DMS 273 (cell line): Measurements from ENCODE around the gene FRMPD4.

Experiments used
- DNase-seq: peaks from one replicate; lab custom pipeline; 2025; ENCODE audit not compliant: unreplicated experiment; lab: John Stamatoyannopoulos, UW

Gene FRMPD4

DNA sequence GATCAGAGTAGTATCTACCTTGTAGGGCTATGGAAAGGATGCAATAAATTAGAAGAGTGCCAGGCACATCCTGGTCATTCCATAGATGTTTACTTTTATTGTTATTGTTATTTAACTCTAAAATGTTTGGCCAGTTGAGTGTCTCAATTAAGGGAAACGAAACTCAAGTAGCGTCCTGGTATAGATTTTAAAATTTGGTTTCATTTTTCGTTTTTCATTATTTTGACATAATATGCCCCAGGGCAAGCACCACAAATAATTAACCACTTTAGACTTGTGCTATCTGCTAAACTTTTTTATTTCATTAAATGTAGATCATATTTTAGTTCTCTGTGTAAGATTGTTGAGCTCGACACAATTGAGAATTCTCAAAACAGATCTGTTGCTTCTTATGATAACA, 473.2 kb downstream of the FRMPD4 start:
- DNase-seq = no peak

DNA sequence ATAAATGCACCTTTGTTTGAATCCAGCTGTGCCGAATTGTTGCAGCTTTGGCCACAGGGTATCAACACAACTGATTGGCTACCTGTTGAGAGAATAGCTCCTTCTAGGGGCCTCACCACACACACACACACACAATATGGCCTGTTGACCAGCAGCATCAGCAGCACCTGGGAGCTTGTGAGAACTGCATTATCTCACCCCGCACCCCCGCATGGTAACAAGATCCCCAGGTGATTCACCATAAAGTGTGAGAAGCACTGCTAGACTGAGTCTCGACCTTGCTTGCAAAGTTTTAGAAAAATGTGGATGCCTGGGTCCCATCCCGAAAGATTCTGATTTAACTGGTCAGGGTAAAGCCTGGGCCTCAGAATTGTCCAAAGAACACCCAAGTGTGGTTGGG, 476.0 kb downstream of the FRMPD4 start:
- no peak for DNase-seq

DNA sequence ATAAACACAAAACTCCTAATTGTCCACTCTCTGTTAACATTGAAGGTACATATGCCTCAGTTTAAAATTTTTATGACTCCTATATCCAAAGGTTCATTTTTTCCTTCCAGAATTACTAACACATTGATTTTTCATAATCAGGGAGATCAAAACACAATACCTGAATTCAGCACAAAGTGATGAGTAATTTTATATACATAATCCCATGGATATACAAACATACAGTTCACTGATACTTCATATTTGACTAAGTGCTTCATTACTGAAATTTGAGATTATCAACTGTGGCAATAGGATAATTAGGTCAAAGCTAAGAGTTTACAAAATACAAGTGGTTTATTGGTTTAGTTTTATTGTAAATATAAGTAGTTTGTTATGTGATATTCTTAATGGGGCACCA, 476.8 kb downstream of the FRMPD4 start:
- DNase-seq = no peak

DNA sequence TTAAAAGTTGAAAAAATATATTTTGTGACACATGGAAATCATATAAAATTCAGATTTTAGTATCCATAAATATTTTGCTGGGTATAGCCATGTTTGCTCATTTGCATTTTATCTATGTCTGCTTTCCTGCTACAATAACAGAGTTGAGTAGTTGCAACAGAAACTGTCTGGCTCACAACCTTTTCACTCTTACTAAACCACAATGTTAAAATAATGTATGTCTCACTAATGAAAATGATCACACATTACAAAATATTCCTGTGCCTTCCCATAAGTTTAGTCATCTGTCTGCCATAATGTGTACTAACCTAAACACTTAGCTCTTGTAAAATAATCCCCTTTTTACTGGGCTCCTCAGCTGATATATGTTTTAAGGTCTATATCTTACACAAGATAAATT, 479.0 kb downstream of the FRMPD4 start:
- DNase-seq = no peak

DNA sequence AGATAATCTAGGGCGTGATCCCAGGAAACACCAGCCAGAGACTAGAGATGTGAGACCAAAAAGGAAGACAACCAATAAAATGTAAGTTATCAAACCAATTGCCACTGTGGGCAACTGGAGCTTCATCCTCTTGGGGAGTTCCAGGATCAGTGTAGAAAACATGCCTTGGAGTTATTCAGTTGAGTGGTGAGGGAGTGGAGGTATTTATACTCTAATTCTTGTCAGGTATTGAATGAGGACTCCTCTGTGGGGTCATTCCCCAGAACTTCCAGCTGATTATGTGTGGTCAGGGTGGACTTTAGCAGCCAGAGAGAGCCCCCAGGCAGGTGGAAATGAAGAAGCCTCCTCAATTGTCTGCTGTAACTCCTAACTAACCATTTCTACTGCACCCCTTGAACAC, 509.0 kb downstream of the FRMPD4 start:
- no peak for DNase-seq

DNA sequence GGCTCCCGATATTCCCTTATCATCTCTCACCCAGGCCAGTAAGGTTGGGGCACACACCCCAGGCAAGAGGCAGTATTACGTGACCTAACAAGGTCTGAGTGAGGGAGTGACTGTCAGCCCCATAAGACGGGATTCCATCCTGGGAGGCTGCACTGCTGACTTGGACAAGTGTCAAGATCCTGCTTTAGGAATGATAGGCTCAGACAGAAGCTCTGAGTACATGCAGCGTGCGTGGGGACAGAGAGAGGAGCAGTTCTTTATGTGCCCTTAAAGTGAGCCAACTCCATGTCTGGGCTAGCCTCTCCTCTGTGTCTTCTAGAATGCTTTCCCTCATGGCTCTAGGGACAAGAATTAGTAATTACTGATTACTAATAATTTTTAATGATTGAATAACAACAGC, 510.7 kb downstream of the FRMPD4 start:
- no peak for DNase-seq

DNA sequence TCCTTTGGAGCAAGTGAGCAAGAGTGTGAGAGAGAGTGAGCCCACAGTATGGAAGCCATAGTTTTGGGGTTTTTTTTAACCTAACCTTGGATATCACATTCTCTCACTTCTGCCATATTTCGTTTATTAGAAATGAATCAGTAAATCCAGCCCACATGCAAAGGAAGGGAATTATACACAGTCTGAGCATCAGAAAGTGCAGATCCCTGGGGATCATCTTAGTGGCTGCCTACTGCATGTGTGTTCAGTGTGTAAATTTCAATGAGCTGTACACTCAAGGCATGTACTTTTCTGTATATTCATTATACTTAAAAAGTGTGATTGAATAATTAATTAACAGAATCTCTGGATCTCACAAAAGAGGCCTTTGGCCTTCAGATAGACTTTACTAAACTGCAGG, 519.2 kb downstream of the FRMPD4 start:
- no peak for DNase-seq

DNA sequence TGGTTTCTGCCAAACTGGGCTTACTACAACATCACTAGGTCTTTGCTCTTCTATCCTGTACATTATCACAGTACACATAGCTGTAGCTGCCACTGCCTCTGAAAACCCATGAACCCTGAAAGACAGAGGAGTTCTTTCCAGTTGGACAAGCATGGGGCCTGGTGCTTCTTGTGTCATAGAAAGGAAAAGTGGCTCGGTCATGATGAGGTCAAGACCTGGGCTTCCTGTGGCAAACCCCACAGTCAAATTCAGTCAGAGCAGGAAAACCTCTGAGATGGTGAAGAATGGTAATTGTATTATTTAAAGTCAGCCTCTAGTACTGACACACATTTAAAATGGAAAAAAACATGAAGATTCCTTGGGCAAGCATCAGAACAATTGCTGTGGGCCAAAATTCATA, 519.6 kb downstream of the FRMPD4 start:
- no peak for DNase-seq

DNA sequence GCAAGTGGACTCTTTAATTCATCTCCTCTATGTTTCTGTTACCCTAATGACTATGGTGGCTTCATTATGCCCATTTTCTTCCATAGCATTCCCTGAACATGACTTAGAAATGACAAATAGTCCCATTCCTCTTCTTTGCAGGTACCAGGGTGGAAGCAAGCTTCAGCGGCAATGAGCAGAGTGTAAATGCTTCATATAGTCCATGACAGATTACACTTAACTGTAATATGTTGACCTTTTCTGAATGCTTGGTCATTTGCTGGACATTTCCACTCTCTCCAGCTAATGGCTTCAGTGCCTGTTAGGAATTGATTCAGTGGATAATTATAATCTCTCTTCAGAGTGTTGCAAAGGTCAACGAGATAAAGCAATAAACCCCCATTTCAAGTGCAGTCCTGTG, 523.2 kb downstream of the FRMPD4 start:
- DNase-seq = no peak

DNA sequence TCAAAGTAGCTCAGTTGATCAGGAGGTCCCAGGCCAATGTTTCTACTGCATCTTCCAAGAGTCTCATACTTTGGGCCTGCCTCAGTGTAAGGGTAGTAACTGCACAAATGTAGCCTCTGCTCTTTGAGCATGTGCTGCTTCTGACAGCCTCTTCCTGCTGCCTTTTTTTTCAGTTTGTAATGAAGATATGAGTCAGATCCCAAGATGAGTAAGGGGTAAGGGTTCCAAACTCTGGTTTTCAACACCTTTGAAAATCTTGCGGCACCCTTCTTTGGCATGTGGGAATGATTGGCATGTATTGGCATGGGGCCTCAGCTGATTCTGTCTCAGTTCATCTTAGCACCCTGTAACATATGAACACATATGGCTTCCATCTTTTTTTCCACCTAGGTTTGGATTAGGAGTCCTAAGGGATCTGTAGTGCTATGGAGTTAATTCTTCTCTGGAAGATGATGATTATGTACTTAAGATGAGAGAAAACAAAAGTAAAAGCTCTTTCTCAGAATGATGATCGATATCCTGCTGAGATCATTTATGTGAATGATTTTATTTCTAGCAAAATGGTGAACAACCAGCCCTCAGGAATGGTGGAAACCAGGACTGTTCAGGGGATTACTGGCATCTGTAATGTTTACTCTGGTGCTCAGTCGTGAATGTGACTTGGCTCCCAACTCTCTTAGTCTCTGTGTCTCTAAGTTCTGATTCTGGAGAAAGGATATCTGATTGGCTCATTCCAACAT, 534.3 kb downstream of the FRMPD4 start:
- DNase-seq = no peak

DNA sequence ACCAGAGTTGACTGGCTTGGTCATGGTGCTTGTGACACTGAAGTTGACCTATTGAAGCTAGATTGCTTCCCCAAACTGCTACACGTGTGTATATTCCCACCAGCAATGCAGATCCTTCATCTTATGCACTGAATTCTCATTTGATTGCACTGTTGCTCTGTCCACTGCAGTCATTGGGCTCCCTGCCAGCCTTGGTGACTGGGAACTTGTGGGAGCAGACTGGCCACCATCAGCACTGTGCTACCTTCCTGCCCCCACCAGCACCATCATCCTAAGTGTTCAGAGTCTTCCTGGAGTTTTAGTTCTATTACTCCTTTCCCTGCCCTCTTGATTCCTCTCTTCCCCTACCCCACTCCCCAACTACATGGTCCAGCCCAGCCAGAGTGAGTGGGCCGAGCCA, 535.2 kb downstream of the FRMPD4 start:
- DNase-seq = no peak

DNA sequence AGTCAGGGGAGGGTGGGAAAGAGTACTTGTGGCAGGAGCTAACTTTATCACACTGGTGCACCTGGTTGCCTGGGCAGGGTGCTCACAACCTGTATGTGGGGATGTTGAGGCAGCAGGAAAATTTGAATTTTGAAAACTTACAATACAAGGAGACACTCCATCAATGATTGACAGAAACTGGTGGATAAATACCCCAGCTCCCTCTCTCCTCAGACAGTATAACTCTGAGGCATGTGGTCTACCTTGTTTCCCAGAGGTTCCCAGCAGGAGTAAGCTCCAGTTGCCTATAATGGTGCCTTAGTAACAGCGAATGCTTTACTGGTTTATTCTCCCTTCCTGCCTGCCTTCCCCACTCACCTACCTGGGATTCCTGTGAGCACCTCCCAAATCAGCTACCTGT, 541.2 kb downstream of the FRMPD4 start:
- no peak for DNase-seq

DNA sequence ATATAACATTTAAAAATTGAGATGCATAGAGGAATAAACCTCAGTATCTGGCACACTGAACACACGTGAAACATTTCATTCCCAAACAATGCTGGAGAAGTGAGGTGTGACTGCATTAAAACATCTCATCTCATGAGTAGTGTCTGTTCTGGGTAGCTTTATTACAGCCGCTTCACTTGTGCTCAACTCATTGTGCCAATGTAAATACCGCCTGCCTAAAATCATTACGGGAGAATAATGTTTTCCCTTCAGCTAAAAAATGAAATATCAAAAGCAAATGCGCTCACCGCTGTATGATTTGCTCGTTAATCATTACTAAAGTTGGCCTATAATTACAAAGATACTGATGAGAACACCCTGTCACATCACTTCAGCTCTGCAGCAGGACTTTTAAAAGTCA, 542.8 kb downstream of the FRMPD4 start:
- DNase-seq = no peak

DNA sequence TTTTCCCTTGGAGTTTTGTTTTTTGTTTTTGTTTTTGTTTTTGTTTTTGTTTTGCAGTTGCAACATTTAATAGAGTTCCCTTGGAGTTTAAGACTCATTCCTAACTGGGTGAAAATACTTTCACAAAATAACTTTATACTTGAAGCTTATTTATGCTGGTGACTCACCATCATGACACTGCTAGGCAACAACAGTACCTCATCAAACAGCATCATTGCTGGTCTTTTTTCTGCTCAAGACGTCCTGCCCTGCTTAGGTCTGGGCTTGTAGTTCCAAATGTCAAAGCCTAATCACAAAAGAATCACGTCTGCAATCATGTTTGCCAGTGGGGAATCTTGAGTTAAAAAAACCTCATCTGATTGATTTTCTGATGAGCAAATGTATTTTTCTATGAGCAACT, 547.3 kb downstream of the FRMPD4 start:
- DNase-seq = no peak

DNA sequence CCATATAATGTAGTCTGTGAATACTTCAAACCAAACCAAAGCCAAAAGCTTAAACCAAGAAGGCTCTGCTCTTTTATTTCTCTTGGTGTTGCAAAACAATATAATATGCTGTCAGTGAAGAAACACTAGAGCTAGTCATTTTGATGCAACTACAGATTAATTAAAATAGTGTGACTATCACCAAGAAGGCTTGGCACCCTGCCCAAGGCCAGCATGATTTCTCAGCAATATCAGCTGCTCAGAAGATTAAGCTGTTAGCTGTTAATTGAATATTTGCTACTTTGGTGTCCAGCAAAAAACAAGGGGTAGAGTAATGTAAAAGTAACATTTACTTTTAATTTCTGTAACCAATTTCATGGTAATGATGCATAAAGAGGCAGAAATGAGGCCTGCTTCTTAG, 548.1 kb downstream of the FRMPD4 start:
- peak; percentile 8 for DNase-seq

DNA sequence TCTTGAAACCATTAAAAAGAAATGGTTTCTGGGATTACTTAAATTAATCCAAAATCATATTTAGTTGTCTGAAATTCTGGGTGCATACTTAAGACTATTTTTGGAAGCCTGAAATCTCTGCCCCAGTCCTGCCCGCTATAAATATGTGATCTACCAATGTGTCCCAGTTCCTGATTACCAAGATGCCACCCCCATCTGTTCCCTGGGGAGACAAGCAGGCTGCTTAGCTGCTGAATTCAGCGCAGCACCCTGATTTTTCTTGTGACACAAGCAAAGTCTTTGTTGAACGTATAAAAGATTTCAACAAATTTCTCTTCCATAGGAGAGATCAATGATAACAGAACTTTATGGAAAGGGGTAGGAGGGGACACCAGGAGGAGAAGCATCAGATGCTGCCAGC, 552.4 kb downstream of the FRMPD4 start:
- no peak for DNase-seq

DNA sequence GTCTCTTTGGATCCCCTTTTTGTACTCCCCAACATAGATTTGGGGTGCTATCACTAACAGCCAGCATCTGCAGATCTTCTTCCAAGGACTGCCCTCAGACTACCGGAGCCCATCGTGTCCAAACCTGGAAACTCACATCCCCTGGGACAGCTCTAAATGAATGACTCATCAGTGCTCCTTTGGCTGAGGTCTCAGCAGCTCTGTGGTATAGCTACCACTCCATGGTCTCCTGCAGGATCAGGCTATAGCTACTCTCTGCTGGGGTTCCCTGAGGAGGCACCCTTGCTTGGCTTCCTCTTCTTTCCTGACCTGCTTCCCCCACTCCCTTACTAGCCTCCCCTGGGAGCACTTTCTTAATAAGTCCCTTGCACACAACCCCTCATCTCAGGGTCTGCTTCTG, 555.5 kb downstream of the FRMPD4 start:
- no peak for DNase-seq

DNA sequence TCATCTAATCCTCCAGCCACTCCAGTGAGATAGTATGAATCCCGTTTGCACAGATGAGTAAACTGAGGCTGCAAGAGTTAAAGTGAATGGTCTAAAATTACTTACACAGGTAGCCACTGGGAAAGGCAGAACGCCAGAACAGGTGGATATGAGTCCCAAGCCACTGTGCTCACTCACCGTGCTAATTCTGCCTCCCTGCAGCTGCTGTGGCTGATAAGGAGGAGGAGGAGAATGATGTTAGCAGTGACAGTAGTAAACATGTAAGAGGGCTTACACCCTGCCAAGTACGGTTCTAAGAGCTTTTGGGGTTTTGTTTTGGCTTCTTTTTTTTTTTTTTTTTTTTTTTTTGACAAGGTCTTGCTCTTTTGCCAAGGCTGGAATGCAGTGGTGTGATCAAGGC, 562.5 kb downstream of the FRMPD4 start:
- no peak for DNase-seq

DNA sequence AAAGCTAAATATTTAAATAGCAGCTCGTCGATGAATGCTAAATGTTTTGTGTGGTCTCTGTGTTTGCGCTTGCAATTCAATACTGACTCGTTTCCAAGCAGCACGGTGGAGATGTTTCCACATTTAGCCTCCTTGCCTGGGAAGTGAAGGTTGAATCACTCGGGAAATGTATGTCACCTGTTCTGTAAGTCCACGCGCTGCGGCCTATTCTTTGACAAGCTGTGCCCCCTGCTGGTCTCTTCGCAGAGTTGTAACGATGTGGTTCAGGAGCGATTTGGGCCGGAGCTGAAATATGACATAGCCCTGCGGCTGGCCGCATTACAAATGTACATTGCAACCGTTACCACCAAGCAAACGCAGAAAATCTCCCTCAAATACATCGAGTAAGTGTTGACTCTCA, 563.4 kb downstream of the FRMPD4 start:
- peak; percentile 91 for DNase-seq

DNA sequence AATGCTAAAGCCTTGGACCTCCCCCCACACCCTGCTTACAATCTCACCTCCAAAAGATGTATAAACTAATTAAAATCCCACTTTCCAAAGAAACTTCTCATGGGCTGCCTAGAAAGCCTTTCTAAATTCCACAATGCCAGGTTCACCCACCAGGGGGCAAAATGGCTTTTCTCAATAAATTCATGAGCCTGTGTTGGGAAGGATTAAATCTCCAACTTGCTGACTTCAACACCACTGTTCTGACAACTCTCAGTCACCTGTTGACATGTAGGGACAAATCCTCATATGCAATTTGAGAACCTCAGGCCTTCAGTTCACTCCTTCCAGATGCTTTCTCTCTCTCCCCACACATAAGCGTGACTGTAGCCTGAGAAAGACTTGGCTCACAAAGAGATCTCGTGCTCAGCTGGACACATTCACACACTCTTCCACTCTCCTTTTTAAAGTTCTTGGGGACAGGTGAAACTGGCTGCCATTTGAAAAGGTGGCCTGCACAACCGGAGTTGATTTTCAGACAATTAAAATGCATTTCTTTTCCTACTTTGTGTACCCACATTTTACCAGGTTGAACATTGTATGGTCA, 564.3 kb downstream of the FRMPD4 start:
- DNase-seq = peak; percentile 63

DNA sequence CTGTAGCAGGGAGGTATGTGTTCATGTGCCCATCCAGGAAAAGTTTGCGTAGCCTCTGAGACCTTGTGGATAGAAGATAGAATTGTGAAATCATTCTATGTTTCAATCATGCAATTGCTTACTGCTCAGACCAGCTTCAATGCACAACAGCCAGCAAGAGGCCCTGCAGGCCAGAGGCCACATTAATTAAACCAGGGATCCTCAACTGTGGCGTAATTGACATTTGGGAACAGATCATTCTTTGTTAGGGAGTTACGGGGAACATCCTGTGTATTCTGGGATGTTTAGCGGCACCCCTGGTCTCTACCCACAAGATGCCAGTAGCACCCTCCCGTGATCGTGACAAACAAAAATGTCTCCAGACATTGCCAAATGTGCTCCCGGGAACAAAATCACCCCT, 566.4 kb downstream of the FRMPD4 start:
- no peak for DNase-seq

DNA sequence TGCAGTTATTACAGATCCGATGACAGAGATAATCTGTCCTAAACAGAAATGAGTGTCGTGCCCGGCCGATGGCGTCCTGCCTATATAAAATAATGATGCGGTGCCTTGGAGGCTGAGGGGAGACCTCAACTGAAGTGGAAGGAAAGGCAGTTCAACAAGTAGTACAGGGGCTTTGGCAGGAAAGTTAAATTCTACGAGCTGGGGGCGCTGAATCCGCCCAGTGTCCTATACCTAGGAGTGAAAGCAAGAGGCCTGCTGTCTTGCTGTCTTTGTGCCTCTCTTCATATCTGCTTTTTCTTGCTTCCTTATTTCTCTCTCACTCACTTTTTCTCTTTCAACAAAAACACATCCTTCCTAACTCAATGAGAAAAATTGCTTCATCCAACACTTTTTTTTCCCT, 570.8 kb downstream of the FRMPD4 start:
- no peak for DNase-seq

DNA sequence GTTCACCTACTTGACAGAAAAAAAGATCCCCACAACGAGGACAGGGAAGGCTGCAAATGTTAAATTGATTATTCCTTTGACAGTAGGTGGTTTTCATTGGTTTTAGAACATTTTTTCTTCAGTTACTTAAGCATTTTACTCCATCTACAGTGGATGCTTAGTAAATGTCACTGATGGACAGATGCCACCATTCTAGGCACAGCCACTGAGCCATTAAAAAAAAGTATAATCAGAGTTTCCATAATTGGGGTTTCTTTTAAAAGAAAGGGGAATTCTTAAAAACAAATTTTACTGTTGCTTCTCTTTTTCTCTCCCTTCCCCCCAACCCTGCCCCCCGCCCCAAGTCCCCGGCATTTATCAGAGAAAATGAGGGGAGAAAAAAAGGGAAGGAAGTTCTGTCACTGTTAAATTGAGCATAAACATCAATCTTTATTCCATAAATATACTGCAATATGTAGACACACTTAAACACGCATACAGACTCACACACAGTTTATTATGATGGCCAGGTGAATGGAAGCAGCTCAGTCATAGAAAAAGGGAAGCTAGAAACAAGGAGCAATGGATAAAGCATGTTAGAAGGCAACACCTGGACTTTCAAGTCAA, 573.3 kb downstream of the FRMPD4 start:
- DNase-seq = no peak
